Measurements from ENCODE around the gene DEPP1. TPM values are rescaled to one million over a fixed set of nuclear protein-coding genes. Genes with fewer than 3 reads are reported as not detected.

The DEPP1 gene
- total and polyA plus RNA-seq, 4 donors, result 10.7 to 79.3 (median 33.5) TPM

DNA sequence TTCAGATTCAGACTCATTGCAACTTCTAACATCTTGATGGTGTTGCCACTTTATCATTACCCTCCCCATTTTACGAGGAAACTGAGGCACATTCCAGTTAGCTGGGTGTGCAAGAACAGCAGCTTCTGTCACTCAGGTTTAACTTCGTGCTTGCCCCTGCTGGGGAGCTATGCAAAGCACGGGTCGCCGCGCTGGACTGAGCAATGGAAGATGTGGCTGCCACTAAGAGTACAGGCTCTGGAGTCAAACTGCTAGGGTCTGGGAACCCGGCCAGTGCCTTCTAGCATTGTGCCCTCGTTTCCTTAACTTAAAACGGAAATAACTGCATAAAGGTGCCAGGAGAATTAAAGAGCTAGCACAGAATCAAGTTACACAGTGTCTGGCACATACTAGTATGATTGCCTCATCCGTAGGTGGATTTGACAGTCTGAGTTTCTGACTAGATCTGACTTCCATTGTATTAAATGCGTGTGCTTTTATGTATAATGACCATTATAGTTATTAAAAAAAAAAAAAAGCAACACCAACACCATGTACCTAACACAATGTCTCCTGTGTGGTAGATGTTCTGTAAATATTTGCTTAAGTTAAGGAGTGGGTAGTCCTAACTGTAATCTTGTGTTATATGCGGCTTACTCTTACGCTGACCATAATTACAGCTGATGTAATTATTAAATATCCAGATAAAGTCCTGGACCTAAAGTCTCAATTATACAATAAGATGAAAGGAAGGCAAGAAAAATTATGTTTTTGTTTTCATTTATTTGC lies 23.0 kb upstream of the DEPP1 start:
- Histone ChIP-seq H3K9ac (ENCODE audit: low read depth in 1 of 2, low read length in 2 of 2) (peak overlapping the region; percentile 61 to 92), H3K9me3 (ENCODE audit: control insufficient read depth in 4 of 4, low read length in 3 of 4) (peaks cover 0 to 5% (median 1%) of the 10 kb centered on the region in 4 donors), H3K36me3 (ENCODE audit: control insufficient read depth in 4 of 4, insufficient read depth in 3 of 4, low read depth in 1 of 4, low read length in 3 of 4) (peaks cover 0 to 8% (median 5%) of the 10 kb centered on the region in 4 donors), H3K27me3 (ENCODE audit: control insufficient read depth in 4 of 4, insufficient read depth in 4 of 4, low read length in 3 of 4) (no peaks in the 10 kb centered on the region), H3K27ac (ENCODE audit: low read depth in 1 of 2, low read length in 2 of 2) (peak overlapping the region; percentile 95 to 98), H3K4me3 (ENCODE audit: low read depth in 1 of 3, low read length in 3 of 3) (peak overlapping the region; percentile 78 to 97 (median 79)), H3K4me1 (ENCODE audit: control insufficient read depth in 4 of 4, insufficient read depth in 4 of 4, low read length in 3 of 4) (peaks cover 12 to 52% (median 35%) of the 10 kb centered on the region in 4 donors)
- WGBS, result 4% methylated on average over 13 of the region's 13 CpGs
- DNase-seq (ENCODE audit: low spot score), result peak; percentile 56
- TF ChIP-seq, protein P1, sequence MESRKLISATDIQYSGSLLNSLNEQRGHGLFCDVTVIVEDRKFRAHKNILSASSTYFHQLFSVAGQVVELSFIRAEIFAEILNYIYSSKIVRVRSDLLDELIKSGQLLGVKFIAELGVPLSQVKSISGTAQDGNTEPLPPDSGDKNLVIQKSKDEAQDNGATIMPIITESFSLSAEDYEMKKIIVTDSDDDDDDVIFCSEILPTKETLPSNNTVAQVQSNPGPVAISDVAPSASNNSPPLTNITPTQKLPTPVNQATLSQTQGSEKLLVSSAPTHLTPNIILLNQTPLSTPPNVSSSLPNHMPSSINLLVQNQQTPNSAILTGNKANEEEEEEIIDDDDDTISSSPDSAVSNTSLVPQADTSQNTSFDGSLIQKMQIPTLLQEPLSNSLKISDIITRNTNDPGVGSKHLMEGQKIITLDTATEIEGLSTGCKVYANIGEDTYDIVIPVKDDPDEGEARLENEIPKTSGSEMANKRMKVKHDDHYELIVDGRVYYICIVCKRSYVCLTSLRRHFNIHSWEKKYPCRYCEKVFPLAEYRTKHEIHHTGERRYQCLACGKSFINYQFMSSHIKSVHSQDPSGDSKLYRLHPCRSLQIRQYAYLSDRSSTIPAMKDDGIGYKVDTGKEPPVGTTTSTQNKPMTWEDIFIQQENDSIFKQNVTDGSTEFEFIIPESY (IDR thresholded peaks at IDR 0.05), result no peak
- no peak for TF ChIP-seq FOXA2 (IDR thresholded peaks at IDR 0.05)
- no peak for TF ChIP-seq FOXA1 (IDR thresholded peaks at IDR 0.05)
- peak in 1 of 2 donors; percentile 19 for TF ChIP-seq EGR1 (IDR thresholded peaks at IDR 0.05; ENCODE audit: low read depth in 2 of 2)
- peak; percentile 12 for TF ChIP-seq NR2F2 (IDR thresholded peaks at IDR 0.05)
- TF ChIP-seq RXRA (IDR thresholded peaks at IDR 0.05), result peak; percentile 35 to 62
- no peak for TF ChIP-seq HNF4G (IDR thresholded peaks at IDR 0.05)
- TF ChIP-seq YY1 (IDR thresholded peaks at IDR 0.05), result peak; percentile 59
- TF ChIP-seq, protein P2, sequence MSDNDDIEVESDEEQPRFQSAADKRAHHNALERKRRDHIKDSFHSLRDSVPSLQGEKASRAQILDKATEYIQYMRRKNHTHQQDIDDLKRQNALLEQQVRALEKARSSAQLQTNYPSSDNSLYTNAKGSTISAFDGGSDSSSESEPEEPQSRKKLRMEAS (IDR thresholded peaks at IDR 0.05), result peak; percentile 74
- TF ChIP-seq GABPA (IDR thresholded peaks at IDR 0.05 in 1 of 2, conservative IDR thresholded peaks at IDR 0.05 in 1 of 2), result peak in 1 of 2 donors; percentile 16
- TF ChIP-seq JUND (IDR thresholded peaks at IDR 0.05), result peak in 1 of 2 donors; percentile 30
- TF ChIP-seq, protein P3, sequence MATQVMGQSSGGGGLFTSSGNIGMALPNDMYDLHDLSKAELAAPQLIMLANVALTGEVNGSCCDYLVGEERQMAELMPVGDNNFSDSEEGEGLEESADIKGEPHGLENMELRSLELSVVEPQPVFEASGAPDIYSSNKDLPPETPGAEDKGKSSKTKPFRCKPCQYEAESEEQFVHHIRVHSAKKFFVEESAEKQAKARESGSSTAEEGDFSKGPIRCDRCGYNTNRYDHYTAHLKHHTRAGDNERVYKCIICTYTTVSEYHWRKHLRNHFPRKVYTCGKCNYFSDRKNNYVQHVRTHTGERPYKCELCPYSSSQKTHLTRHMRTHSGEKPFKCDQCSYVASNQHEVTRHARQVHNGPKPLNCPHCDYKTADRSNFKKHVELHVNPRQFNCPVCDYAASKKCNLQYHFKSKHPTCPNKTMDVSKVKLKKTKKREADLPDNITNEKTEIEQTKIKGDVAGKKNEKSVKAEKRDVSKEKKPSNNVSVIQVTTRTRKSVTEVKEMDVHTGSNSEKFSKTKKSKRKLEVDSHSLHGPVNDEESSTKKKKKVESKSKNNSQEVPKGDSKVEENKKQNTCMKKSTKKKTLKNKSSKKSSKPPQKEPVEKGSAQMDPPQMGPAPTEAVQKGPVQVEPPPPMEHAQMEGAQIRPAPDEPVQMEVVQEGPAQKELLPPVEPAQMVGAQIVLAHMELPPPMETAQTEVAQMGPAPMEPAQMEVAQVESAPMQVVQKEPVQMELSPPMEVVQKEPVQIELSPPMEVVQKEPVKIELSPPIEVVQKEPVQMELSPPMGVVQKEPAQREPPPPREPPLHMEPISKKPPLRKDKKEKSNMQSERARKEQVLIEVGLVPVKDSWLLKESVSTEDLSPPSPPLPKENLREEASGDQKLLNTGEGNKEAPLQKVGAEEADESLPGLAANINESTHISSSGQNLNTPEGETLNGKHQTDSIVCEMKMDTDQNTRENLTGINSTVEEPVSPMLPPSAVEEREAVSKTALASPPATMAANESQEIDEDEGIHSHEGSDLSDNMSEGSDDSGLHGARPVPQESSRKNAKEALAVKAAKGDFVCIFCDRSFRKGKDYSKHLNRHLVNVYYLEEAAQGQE (IDR thresholded peaks at IDR 0.05), result no peak
- TF ChIP-seq, protein P4, sequence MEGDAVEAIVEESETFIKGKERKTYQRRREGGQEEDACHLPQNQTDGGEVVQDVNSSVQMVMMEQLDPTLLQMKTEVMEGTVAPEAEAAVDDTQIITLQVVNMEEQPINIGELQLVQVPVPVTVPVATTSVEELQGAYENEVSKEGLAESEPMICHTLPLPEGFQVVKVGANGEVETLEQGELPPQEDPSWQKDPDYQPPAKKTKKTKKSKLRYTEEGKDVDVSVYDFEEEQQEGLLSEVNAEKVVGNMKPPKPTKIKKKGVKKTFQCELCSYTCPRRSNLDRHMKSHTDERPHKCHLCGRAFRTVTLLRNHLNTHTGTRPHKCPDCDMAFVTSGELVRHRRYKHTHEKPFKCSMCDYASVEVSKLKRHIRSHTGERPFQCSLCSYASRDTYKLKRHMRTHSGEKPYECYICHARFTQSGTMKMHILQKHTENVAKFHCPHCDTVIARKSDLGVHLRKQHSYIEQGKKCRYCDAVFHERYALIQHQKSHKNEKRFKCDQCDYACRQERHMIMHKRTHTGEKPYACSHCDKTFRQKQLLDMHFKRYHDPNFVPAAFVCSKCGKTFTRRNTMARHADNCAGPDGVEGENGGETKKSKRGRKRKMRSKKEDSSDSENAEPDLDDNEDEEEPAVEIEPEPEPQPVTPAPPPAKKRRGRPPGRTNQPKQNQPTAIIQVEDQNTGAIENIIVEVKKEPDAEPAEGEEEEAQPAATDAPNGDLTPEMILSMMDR (IDR thresholded peaks at IDR 0.05; ENCODE audit: low read depth, low read length, missing input control), result peak; percentile 4
- peak; percentile 84 for TF ChIP-seq TAF1 (conservative IDR thresholded peaks at IDR 0.05)
- TF ChIP-seq HNF4A (conservative IDR thresholded peaks at IDR 0.05), result peak; percentile 44 to 49
- peak in 1 of 2 donors; percentile 44 for TF ChIP-seq RAD21 (IDR thresholded peaks at IDR 0.05)
- TF ChIP-seq, protein P5, sequence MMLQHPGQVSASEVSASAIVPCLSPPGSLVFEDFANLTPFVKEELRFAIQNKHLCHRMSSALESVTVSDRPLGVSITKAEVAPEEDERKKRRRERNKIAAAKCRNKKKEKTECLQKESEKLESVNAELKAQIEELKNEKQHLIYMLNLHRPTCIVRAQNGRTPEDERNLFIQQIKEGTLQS (IDR thresholded peaks at IDR 0.05), result peak; percentile 82
- peak; percentile 66 for TF ChIP-seq SP1 (IDR thresholded peaks at IDR 0.05)
